Stimulated activated CD8-positive, alpha-beta memory T cell treated with anti-CD3 and anti-CD28 coated beads, Interleukin-15, amount 100 ng/mL, for 48 hours (primary cell): ENCODE measurements around the gene HGF.
"Not testable (repeated sequence)": the region's sequence is repeated elsewhere in the genome, so short reads cannot be mapped to it uniquely, and the experiment has no call there.

Experiments used
- DNase-seq, 2 donors: peaks; one replicate each; pipeline ENCODE4 v3.0.0-alpha.2; 2020; ENCODE audit warnings: low read depth in 2 of 2

Gene HGF

DNA sequence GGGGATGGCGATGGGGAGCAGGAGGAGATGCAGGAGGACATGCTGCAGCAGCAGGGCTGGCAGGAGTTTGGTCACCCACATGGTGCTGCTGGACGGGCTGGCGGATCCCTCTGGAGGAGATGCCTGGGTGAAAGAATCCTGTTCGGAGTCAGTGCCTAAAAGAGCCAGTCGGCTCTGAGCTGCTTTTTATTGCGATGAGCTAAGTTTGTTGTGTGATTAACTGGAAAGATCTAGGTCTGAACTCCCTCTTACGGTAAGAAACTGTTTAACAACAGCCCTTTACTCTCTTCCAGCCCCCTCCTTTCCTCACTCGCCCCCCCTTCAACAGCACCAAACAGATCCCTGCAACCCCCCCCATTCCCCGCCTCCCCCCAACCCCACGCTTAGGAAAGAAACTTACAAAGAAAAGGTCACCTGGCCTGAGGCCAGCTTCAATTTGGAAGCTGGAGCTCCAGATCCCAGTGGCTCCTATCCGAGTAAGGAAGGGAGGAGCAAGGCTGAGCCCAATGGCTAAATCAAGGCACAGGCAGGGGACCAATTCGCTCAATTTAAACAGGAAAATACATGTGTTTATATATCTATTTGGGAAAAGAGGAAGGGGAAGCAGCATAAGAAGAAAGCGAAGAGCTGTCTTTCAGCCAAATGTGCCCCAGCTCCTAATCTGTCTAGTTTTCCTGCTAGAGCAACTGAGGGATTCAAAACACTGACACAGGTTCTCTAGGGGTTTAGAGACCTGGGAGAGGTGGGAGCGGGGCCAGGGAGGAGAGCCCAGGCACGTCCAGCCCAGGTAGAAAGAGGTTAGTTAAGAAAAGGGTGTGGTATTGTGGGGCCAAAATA, at the start of gene HGF:
TSS of gene HGF (minus strand) at position 157 of the 837 bp plus-strand sequence. CDS start at position 81, 76 bp downstream.
- no peak for DNase-seq

DNA sequence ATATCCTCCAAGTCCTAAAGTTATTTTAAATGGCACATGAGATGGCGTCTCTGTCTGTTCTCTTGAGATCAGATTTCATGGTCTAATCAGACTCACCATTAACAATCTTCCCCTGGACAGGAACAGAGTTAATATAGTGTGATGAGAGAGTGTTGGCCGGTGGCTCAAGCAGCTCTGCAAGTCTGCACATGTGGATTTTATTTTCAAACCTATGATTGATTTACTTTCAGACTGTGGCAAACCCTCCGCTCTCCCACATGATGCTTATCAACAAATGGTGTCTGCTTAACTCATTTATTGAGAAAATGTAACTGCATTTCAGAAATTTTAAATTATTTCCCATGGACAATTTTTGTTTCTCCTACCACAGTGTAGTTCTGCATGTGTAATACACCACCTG, 46.5 kb upstream of the HGF start:
- no peak for DNase-seq

DNA sequence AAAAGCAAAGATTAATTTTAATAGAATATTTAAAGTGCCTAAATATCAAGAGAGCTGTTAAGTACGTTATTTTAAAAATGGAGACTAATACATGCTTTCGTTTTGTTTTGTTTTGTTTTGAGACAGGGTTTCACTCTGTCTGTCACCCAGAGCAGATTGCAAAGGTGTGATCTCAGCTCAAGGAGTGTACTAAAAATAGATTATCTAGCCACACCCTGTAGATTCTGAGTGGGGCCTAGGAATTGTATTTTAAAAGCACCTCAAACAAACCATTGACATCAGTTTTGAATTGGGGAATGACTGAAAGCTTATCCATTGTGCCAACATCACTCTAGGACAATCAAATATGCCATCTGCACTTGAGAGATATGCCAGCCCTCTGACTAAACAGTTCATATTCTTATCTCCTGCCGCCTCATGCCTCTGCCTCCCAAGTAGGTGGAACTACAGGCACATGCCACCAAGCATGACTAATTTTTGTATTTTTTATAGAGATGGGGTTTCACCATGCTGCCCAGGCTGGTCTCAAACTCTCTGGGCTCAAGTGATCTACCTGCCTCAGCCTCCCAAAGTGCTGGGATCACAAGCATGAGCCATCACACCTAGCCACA, 43.1 kb upstream of the HGF start:
- DNase-seq = not testable (repeated sequence)

DNA sequence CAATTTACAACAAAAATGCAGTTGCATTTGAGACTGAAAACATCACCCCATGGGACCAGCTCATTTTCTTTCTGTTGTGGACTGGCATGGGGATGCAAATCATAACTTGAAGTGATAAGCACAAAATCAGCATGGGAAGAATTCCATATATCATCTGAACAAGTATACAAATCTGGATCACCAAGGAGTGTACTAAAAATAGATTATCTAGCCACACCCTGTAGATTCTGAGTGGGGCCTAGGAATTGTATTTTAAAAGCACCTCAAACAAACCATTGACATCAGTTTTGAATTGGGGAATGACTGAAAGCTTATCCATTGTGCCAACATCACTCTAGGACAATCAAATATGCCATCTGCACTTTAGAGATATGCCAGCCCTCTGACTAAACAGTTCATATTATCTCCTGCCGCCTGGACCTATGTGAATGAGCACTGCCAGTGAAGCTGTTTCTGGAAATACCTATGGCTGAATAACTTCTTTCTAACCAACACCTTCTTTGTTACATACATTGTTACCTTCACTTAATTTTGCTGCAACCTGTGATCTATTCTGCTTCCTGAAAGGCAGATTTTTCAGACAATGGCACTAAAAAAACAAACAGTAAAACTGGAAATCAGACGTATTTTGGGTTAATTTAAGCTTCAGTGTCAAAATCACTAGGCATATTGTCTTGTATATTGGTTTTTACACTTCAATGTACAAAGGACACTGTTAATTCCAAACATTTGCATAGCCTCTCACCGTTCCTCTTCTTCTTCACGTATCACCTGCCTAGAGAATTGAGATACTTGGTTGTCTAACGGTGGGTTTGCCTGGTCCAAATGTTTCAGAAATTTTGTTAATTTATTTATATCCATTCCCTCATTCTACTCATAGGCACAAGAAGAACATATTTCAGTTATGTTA, 42.4 kb upstream of the HGF start:
- DNase-seq = no peak

DNA sequence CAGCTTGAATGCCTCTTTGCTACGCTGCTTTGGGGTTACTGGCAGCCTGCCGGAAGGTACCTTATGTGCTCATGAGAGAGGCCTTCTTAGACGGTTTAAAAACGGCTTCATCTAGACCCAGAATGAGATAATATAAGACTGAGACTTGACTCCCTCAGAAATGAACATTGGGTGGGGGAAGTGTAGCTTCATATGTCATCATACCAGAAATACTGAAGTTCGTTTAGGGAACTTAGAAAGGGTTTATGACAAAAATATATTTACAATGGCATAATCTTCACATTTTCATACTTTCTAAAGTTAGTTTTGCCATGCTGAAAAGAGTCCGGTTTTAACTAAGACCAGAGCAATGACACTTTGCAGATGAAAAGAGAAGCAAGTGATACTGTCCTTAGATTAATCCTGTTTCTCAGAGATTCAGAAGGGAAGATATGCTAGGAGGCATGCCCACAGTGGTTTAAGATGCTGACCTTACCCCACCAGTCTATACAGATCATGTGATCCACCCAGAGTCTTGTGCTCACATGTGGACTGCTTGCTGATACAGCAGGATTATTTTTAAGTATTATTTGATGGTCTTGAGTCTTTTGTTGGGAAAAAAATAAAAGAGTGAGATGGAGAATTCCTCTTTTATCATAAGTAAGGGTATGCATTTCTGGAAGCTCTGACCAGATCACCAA, 40.8 kb upstream of the HGF start:
- no peak for DNase-seq

DNA sequence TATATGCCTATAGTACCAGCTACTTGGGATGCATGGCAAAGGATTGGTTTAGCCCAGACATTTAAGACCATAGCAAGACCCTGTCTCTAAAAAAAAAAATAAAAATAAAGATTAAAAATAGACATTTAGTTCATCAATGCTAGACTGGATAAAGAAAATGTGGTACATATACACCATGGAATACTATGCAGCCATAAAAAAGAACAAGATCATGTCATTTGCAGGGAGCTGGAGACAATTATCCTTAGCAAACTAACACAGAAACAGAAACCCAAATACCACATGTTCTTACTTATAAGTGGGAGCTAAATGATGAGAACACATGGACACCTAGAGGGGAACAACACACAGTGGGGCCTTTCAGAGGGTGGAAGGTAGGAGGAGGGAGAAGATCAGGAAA, 38.5 kb upstream of the HGF start:
- DNase-seq = not testable (repeated sequence)

DNA sequence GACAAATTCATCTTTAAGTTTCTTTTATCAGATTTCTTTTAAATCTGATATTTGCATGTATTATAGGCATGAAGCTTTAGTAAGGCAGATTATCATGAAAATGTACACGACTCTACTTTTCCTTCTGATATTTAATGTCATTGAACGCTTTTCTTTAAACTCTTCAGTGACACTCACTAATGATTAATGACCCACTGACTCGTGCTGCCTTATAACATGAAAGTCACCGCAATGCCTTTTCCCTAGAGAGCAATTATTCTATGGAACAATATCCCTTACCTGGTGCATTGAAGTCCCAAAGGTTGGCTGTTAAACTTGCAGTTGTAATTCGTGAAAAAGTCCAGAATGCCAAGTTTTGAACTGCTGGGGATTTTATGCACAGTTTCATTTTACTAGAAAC, 33.4 kb upstream of the HGF start:
- DNase-seq = no peak

DNA sequence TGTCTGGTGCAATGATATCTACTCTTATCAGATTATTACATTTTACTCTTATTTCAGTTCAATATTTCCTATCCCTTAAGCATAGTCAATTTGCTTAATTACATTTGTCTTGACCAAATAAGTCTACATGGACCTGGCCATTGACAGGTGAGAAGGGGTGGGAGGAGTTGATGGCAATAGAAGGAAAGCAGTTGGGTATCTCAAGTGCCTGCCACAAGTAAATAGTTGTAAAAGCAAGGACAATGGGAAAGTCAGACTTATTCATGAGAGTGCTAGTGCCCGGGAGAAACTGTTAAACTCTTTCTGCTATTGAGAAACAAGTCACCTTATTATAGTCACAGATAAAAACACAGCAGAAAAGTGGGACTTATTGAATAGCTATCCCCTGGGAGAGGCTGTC, 32.4 kb upstream of the HGF start:
- no peak for DNase-seq

DNA sequence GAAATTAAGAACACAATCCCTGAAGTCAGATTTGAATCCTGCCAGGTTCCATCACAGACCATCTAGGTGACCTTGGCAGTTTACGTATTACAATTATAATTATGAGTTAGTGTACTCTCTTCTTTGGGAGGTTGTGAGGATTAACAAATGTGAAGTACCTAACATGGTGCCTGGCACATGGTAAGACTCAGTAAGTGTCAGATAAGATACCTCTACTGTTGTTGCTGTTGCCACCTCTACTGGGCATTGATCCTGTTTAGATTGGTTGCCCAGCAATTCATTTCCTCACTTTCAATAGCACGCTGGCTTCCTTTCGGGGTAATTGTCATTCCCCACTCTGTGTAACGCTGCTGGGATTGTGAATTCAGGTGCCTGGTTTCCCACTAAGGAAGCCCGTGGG, 31.7 kb upstream of the HGF start:
- no peak for DNase-seq

DNA sequence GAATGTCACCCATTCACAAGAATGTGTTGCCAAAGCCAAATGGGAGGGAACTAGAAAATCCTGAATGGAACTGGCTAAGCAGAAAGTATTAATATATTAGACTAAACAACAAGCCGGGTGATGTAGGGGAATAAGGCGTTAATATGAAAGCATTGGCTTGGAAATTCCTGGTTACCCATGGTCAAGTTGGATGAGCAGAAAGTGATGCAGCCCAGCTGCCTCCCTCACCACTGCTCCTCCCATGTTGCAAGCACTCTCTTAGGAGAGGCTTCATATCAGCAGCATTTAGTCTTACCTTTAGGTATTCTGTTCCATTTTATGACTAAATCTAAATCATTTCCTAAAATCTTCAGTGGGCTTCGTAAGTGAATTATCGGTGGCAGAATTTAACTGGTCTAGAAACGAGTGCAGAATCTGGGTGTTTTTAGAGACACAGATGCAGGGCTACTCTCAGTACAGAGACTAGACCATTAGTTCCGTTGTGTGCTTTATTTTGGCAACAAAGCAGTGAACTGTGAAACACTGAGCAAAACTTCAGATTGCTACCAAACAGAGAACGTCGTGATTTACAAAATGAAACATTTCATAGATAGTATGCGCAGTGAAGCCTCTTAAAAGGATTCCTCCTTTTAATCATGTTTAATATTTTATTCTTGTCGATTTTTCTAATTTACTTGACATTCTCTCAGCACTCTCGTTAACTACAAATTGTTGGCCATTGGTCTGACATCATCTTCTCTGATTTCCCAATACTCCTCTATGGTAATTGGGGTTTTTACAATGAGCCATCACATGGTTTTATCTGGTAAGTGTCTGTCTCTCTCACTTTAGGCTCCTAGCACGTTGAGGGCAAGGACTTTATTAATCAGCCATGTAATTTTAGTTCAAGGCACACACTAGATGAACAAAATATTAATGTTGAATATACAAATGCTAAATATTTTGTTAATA, 22.0 kb upstream of the HGF start:
- DNase-seq = no peak

DNA sequence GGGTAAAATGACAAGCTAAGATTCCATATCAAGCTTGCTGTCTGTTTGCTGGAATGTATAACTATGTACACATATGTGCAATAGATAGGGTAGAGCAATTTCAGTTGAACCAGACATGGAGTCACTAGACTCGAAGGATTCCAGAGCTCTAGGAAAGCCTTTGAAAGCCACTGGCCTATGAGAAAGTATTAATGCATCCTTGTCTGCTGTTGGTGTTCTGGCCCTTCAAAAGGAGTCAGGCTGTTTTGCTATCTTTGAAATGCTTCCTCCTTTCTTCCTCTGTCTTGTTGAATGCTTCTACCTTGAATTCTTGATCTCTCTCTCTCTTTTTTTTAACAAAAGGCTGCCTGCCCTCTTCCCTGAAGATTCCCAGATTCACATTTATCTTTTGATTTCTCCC, 20.8 kb upstream of the HGF start:
- DNase-seq = no peak

DNA sequence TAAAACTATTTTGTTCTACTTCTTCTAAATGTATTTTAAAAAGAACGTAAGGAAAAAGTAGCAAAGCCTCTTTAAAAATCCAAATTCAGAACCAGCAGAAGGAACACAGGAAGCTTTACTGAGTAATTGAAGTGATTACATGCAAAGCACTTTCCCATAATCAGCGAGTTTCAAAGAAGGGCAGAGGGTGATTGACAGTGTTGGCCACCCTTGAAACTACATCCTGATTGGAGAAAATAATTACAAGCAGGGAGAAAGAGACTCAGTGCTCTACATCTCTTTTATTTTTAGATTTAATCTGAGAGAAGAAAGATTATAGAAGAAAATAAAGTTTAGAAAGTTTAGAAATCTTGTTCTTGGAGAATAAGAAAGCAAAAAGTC, 20.3 kb upstream of the HGF start:
- no peak for DNase-seq

DNA sequence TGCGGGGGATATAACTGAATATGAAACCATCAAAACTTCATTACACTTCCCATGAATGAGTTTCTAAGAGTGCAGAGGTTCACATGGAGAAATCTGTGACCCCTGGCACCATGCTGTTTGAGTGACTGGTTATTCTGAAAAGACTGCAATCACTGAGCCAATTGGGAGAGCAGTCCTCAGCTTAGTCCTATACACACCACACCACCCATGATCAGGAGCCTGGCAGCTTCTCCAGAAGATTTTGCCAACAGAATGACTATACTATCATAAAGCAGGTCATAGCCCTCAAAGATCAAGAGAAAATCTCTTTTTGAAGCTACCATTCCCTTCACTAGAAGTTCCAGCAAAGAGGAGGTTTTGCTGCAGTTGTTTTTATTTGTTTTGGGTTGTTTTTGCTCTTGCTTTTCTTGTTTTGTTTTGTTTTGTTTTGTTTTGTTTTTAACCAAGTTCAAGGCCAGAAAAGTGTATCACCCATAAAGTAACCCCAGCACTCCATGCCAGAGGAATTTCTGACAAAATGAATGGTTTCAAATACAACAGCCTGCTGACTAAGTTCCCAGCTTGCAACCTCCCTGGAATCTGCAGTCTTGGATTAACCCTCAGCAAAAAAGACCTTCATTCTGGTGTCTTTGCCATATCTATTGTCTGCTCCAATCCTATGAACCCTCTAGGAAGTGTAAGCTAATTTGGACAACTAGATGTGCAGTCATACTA, 19.7 kb upstream of the HGF start:
- no peak for DNase-seq

DNA sequence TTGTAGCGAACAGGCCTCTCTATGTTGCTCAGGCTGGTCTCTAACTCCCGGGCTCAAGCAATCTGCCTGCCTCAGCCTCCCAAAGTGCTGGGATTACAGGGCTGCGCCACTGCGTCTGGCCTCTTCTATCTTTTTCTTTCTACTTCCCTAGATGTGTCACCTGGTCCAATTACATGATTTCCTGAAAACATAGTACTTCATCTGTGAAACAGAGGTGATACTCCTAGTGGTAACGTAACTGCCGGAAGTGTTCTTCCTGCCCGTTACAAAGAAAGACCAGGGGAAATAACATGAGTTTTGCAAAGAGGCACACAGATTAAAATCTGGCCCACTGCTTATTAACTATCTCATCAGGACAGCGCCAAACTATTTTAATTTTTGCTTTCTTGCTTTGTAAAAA, 18.4 kb upstream of the HGF start:
- DNase-seq = no peak

DNA sequence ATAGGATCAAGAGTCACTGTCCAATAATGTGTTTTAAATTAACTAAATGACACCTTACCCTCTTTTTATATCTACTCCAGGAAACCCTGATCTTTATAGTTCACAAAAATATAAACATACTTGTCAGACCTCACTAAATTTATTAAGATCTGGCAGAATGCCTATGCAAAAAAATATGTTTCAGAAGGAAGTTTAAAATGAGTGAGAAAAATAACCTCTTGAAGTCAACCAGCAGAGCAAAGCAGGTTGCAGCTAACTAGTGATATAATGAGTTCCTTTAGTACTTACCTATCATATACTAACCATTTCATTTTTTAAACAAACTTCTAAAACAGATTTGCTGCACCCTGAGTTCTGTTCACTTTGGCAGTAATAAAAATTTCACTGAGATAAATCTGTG, 14.0 kb upstream of the HGF start:
- no peak for DNase-seq

DNA sequence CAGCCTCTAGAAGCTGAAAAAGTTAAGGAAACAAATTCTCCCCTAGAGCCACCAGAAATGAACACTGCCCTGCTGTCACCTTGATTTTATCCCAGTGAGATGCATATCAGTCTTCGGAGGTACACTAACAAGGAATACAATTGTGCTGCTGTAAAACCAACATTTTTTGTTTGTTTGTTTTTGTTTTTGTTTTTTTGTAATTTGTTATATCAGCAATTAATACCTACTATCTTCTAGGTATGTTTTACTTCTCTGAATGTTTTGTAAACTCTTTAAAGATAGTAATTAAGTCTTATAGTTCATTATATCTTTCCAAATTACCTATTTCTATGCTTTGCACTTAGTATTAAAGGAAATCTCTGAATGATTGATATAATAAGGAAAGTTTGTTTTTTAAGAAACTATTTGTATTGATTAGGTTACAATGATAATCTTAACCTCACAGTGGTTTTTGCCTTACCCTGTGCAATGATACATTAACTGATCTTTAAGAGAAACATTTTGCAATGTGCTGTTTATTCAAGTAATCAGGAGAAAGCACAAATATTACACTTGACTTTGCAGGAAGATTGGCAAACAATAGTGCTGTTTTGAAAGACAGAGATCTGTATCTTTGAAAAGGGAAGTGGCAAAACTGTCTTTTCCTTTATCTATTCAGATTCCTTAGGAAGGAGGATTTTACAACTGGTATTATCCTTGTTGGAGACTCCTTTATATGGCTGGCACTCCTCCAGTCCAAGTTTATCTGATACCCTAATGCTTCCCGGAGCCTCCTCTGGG, 11.3 kb upstream of the HGF start:
- no peak for DNase-seq

DNA sequence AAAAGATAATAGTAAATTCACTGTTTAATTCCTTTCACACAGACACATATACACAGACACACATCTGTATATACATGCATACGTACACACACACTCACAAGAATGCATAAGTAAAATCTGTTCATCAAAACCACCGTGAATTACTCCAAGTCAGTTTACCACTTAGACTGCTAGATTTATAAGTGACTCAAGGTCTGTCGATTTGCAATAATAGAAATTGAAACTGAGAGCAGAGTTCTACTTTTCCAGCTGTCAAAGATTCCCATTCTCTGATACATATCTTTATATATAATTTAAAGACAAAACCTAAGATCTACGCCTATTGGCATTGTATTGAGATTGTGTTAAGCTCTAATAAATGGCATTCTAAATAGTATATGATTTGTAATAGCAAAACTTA, 9.9 kb upstream of the HGF start:
- DNase-seq = no peak

DNA sequence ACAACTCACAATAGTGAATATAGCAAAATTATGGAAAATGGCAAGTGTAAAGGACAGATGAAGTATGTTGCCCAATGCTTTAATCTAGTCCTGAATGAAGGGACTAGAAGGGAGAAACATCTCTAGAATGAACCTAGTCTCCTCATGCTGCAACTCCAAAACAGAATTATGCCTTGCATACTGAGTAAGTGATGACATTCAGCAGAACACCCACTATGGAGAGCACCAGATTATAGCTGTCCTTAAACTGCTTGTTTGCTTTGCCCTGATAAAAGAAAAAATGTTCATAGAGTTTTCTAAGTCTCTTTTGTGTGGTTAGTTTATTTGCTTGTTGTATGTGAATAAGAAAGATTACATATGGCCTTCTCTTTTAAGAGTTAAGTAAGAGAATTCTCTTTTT, 7.8 kb upstream of the HGF start:
- DNase-seq = no peak

DNA sequence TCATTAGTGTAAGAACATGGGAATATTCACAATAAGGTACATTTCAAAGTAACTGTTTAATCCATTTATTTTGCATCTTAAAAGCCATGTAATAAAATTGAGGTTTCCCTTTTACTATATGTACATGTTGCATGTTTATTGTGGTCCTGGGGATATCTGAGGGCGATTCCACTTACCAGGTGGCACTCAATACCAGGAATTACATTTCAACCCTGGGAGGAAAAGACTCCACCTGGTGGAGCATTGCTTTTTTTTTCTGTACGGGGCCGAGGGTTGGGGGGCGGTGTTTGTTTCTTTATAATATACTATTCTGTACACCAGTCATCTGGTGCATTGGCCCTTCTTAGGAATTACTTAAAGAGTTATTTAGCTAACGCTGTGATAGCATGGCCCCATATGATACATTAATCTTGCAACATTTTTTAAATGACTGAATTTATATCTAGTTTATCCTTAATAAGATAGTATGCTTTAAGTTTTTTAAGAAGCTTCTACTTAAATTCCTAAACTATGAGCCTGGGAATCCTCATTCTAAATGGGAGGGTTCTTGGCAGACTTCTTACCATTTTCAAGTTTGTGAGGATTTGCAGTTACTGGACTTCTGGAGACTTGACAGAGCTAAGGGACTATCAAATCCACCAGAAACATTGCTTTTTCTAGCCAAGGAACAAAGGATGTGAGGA, 7.2 kb upstream of the HGF start:
- no peak for DNase-seq
